GM21515 (cell line): ENCODE results near the gene ZIC5.
"Not testable (repeated sequence)": the region's sequence is repeated elsewhere in the genome, so short reads cannot be mapped to it uniquely, and the experiment has no call there.

ENCODE experiments used
- ATAC-seq: cut with Tn5 transposase; IDR thresholded peaks from one replicate; pipeline ENCODE4 v1.9.1; 2021; ENCODE audit not compliant: unreplicated experiment

Gene ZIC5

DNA sequence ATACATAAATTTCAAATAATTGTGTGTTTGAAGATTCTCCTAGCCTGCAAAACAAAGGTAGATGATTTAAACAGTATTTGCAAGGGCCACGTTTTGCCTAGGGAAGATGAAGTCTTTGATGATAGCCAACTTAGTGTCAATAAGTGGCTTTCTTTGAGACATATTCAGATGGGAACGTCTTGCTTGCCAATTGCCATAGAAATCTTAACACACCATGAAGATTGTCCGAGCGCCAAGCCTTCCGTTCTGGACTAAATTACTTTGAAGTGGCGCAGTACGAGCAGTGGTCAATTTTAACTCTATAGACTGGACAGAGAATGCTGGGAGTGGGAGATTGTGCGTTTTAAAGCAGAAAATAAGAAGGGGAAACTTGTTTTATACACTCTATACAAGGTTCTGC, 9.9 kb downstream of the ZIC5 start:
- ATAC-seq, result no peak

DNA sequence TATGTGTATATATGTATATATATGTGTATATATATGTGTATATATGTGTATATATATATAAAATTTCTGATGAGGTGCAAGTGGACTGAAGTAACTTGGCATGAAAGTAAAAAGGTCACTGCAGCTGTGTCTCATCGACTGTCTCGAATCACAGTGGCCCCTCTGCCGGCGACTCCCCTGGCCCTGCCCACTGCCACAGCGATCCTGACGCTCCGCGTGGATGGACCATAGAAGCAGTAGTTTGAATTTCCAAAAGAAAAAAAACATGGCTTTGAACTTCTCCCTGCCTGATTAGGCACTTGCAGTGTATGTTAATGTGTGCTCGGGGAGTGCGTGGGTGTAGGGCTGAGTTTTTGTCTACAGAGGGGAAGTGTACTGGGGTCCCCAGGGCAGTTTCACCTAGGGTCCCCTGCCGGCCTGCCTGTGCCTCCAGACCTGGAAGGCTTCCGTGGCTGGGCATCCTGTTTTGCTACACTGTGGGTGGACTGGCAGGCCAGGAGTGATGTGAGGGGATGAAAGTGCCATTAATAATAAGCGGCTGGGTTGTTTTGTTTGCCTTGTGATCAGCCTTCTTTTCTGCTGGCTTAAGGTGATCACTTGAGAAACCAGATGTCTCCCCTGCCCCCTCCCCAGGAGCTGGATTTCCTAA, 10.8 kb downstream of the ZIC5 start:
- ATAC-seq, result no peak

DNA sequence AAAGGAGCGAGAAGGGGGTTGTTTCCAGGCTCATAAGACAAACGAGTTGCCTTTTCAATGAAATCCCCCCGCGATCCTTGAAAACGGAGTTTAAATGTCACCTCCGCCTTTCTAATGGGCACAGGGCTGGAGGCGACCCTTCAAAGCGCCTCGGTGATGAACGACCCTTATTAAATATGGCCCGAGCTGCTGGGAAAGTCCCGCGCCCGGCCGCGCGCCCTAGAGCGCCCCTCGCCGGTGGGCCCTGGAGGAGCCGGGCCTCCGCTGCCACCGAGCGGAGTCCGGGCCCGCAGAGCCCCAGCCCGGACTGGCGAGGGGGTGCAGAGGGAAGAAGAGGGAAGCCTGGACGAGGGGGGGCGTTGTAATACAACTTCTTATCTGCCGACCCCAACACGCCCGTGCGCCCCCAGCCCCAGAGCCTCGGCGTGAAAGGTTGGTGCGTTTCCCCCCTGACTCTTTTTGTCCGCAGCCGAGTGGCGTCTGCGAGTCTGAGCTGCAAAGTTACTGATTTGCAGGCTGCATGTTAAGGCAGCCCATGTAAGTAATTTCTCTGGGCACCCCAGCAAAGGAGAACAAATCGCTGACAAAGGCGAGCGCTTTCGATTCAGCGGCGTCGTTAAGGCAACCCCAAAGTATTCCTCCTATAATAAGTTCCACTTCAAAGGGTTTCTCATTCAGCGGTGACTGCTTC, 11.9 kb downstream of the ZIC5 start:
- no peak for ATAC-seq

DNA sequence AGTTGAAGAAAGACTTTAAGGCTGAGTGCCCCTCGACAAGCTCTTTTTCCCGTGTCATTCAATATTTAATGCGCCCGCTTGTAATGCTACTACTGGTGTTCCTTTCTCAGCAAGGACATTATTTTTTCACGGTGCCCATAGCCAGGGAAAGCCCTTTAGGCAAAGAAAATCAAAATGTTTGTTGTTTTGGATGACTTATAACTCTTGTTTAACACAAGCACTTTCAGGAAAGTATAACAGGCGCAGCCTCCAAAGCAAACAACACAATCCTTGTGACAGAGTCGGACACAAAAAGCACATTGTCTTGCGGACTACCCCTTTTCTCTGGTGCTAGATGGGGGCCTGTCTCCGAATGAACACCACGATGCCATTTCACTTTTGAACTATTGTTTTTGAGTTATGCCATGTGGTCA, 12.4 kb downstream of the ZIC5 start:
- no peak for ATAC-seq

DNA sequence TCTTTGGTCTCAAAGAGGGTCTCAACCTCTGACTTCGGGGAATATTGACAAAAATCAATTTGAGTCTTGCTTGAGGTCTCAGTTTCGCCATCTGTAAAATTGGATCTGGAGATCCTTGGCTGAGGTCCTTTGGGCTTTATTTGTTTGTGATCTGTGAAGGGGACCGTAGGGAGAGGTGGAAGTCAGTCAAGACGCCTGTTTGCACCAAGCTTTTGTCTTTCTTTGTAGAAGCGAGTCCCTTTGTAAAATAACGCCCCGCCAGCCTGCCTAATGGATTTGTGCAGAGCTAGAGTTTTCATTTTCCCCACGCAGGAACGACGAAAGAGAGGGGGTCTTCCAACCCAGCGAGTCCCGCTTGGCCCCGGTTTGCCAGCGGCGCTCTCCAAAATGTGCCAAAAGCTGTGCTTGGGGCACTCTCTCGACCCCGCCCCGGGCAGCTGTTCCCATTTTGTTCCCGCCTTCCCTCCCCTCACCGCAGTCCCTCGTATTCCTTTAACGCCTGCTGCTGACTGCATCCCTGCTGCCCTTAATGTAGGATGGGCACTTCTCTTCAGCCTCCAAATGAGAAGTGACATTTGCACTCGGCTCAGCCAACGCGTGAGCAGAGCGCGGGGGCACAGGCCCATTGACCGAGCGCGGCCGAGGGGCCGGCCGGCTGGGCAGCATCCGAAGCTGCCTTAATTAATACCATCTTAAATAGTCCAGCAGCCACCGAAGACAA, 13.0 kb downstream of the ZIC5 start:
- ATAC-seq, result no peak

DNA sequence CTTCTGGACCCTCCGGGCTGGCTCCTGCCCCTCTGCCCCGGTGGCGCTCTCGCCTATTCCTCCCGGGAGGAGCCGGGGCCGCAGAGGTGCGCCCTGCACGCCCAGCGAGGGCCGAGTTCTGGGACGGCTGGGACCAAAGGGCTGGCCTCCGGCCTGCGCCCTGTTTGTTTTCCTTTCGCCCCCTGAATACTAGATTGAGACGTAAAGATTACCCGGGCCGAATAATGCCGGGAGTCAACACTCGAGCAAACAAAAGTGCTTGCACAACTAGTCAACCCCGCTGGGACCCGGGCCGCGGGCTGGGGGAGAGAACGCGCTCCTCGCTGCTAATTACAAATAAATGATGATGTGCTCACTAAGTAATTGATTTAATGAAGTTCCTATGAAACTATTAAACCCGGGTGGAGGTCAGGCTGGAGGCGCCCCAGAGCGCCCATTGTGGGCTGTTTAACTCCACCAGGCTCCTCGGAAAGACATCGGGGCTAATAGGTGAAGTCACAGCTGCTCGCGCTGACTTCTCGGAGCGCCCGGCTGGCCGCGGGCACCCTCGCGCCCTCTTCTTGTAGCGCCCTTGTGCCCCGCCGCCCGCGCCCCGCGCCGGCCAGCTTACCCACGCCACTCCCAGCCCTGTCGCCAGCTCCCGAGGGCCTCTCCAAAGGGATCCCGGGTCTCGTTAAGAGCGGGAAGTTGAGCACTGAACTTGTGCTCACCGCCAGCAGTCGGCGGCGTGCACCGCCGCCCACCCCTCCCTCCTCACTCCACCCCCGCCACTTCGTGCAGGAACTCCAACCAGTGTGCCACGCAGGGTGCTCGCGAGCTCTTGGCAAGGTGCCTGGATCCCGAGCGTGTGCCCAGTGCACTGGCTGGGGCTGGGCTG, 14.9 kb downstream of the ZIC5 start:
- no peak for ATAC-seq

DNA sequence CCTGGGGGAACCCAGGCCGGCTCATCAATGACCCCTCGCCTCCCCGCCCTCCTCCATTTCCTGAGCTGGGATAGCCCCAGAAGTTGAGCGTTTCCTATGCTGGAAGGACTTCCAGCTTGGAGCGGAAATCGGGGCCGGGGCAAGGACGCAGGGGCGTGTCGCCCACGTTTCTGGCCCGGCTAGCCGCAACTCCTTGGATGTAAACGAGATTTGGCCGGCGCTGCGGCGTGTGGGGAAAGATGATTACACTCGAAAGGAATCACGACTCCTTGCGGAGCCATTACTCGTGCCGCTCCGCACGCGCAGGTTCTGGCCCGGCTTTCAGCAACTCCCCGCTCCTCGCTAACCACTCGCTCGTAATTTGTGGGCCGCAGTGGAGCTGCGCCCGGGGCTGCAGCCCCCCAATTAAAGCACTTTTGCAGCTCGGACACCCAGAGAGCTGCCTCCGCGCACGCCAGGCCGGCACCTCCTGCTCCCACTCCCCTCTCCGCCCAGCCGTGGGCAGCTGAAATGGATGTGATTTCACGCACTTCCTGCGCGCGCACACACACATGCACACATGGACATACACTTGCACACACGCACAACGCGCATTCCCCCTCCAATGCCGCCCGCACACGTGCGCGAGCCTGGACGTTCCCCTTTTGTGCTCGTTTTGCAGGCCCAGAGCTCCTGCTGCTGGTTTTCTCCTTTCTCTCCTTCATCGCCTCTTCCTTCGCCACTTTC, 15.7 kb downstream of the ZIC5 start:
- ATAC-seq, result no peak

DNA sequence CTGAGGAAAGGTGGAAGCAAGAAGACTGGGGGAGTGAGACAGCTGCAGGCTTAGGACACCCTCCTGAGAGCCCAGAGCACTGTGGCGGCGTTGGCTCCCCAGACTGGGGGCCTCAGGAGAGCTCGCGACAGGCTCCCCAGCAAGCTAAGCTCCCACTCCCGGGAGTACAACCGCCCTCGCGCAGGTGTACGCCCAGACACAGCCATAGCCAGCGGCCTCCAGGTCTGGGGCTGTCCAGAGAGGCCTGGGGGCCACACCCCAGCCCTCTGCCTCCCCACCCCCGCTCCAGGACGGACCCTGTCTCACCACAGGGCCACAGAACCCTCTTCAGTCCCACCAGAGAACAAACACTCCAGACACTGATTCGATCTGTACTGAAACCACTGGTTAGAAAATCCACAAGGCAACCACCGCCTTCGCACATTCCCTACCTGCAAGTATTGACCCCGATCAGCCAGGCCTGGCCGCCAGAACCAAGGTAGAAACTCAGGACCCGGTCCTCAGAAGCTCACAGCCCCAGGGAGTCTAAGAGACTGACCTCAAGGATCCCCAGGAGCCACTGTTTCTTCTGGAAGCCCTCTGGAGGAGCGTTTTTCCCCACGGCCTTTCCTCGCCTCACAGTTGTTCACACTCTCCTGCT, 16.3 kb downstream of the ZIC5 start:
- ATAC-seq, result no peak

DNA sequence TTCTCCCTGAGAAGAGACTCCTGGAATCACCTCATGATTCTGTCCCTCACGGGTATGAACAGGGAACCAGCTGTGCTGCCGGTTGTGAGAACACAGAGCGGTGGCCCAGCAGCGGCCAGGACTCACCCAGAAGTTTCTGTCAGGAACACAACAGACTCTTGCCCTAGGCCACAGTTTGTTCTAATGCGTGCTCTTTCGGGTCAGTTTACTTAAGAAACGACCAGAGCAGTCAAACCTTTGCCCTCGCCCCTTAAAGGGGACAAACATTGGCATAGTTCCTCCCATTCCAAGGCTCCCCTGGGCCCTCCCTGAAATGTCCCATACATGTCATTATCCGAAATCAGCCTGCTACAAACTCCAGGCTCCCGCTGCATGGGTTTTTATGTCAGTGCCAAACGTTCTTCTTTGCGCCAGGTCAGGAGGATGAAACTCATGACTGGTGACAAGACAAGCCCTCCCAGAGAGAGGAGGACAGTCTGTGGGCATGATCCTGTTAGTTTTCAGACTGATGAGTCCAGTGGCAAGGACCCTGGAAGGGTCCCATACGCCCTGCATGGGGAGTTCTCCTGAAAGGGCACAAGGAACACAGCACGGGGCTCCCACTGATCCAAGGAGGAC, 18.3 kb downstream of the ZIC5 start:
- no peak for ATAC-seq

DNA sequence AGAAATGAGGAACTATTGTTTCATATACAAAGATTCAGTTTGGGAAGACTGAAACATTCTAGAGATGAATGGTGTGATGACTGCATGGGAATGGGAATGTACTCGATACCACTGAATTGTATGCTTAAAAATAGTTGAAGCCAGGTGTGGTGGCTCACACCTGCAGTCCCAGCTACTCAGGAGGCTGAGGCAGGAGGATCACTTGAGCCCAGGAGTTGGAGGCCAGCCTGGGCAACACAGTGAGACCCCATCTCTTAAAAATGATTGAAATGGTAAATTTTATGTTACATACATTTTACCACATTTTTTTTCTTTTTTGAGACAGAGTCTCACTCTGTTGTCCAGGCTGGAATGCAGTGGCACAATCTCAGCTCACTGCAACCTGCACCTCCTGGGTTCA, 19.9 kb downstream of the ZIC5 start:
- ATAC-seq, result not testable (repeated sequence)

DNA sequence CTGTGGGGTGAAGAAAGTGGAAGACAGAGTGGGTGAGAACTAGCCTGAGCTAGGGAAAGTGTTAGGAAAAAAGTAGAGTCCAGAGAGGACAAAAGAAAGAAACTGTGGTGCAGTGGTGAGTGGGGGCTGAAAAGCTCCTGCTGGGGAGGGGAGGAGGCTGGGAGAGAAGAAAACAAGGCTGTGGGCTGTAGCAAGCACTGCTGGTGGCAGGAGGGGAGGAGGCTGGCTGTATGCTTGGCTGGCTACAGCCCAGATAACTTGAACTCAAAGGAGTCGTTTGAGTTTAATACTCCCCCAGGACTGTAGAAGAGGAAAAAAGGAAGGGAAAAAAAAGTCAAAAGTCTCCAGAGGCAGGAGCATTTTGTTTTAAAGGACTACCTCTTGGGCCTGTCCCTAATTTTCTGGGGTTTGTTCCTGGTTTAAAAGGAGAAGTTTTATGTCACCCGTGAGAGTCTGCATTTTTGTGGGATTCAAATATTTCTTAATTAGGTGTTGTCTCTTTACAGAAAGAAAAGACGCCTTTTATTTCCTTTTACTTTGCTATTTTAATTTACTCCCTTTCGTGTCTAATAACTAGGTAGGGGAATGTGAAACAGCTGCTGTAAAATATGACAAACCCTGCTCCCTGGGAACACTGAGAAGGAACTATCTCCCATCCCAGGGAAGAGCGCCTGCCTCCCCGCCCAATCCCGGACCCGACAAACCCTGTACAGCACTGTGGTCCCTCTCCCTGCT, 21.7 kb downstream of the ZIC5 start:
- no peak for ATAC-seq

DNA sequence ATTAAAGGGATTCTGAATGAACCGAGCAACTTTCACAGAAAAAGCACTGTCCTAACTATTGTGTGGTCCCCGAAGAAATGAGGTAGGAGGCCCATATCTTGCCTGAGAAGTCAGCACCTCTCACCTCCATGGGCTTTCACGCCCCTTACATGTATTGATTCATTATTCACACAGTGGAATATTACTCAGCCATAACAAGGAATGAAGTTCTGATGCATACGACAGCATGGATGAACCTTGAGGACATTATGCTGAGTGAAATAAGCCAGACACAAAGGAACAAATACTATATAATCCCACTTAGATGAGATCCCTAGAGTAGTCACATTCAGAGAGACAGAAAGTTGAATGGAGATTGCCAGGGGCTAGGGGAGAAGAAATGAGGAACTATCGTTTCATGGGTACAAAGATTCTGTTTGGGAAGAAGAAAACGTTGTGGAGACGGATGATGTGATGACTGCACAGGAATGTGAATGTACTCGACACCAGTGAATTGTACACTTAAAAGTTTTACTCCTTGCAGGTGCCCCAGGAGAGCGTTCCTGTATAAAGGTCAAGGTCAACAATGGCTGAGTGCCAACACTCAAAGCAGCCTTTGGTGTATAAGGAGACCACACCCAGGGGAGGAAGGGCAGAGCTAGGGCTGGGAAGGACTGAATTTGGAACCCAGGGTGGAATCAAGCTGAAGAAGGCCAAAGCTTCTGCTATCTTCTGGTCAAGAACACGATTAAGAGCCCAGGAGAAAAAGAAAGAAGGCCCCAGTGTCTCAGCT, 22.5 kb downstream of the ZIC5 start:
- no peak for ATAC-seq

DNA sequence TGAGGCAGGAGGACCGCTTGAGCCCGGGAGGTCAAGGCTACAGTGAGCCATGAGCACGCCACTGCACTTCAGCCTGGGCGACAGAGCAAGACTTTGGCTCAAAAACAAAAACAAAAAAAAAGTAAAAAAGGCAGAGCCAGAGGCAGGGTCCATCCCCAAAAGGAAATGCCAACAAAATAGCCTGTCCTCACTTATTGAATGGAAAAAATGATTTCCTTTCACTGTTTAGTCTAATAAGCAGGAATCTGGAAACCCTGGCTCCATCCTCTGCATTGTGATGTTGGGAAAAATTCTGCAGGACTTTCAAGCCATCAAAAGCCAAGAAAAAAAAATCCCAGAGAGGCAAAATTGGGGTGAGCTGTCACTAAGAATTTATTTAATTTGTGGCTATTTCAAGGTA, 23.2 kb downstream of the ZIC5 start:
- no peak for ATAC-seq

DNA sequence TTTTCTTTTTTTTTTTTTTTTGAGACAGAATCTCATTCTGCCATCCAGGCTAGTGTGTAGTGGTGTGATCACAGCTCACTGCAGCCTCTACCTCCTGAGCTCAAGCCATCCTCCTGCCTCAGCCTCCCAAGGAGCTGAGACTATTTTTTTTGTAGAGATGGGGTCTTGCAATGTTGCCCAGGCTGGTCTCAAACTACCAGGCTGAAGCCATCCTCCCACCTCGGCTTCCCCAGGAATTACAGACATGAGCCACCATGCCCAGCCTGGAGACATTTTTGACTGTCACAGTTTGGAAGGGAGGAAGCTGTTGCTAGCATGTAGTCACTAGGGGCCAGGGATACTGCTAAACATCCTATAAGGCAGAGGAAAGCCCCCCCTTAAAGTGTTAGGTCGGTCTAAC, 23.9 kb downstream of the ZIC5 start:
- ATAC-seq, result no peak

DNA sequence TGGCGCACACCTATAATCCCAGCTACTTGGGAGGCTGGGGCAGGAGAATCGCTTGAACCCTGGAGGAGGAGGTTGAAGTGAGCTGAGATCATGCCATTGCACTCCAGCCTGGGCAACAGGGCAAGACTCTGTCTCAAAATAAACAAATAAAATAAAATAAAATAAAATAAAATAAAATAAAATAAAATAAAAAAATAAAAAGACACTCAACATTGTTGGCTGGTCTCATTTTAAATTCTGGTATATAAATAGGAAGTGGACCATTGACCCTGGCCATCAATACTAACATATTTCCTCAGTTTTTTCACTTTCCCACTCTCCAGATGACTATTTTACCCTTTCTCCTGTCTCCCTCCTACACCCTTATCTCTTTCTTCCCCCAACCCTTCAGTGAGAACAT, 26.1 kb downstream of the ZIC5 start:
- ATAC-seq, result not testable (repeated sequence)

DNA sequence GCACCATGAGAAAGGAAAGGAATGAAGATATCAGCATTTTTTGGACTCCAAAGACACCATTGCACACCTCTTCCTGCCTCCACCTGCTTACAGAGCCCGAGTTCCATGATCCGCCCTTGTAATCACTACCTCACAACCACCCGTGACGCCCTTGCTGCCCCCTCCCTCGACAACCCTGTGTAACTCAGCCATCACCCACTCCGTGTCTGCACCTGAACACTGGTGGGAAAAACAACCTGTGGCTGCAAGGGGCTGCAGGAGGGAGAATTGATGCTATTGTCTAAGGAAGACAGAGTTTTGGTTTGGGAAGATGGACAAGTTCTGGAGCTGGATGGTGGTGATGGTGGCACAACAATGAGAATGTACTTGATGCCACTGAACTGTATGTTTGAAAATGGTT, 27.0 kb downstream of the ZIC5 start:
- ATAC-seq, result no peak

DNA sequence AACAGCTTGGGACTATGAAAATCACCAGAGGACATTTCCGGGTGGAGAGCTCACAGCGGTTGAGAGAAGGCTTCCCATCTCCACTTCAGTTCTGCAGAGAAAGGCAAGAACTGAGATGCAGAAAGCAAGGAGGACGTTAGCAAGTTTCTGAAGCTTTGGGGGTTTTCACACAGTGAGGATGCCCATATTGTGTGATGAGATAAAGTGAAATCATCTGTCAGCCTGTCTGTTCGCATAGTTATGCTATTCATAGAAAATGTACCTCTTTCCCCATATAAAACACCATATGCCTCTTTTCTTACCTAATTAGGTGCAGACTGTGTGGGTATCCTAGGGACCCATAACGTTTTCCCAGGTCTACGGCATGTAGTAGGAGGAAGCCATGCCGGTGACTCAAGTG, 27.5 kb downstream of the ZIC5 start:
- ATAC-seq, result no peak

DNA sequence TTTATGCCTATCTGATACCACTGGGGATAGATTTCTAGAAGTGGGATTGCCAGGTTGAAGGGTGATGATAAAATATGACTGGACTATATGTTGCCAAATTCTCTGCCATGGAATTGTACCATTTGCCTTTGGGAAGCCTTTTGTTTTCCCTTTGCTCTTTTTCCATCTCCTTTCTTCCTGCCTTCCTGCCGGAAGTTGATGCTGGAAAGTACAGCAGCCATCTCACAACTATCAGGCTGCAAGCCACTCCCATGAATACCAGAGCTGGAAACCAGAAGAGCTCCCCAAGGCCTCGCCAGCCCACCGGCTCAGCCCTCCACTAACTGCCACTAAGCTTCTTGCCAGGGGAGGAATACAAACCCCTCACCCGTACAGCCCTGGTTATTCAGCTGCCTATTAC, 29.7 kb downstream of the ZIC5 start:
- no peak for ATAC-seq
